ENCODE results near the gene TOPBP1. TPM values are rescaled to one million over a fixed set of nuclear protein-coding genes. Genes with fewer than 3 reads are reported as not detected.
"Not testable (repeated sequence)": the region's sequence is repeated elsewhere in the genome, so short reads cannot be mapped to it uniquely, and the experiment has no call there.

TOPBP1 gene
- total and polyA plus RNA-seq, 2 experiments from 2014 or later: 20.5 to 23.4 TPM

DNA sequence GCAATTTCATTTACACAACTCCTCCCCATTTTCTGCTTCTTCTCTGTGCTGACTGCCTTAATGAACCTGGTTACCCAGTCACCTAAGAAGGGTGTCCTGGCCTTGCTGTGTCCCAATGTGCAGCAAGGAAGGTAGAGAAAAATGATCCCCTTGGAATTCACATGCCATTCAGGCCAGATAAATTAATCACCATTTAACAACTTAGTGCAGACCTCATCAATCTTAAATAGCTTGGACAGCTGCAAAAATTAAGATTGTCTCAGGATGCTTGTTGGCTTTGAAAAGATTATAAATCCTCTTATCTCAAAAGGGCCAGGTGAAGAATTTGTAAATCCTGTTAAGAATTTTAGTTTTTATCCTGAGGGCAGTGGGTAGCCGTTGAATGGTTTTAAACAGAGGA lies 97.9 kb downstream of the TOPBP1 start:
- no peaks in the 10 kb centered on the region for H3K27me3 ChIP-seq

DNA sequence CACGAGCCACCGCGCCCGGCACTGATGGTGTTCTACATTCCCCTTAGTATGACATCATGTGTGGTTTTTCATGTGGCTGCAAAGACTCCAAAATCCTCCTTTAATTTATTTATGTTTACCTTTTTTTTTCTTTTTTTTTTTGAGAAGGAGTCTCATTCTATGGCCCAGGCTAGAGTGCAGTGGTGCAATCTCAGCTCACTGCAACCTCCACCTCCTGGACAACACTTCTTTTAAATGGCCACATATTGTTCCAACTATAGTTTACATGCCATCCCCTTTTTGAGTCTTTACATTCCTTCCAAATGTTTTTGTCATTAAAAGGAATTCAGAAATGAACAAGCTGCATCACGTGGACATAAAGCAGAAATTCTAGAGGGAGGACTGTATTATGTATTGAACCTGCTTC lies 98.6 kb downstream of the TOPBP1 start:
- Histone ChIP-seq H3K4me3 (no peak overlapping the region), H3K27ac (no peak overlapping the region), H3K9me3 (ENCODE audit: low read depth) (no peaks in the 10 kb centered on the region), H3K27me3 (no peaks in the 10 kb centered on the region), H3K4me1 (ENCODE audit: low read depth) (no peaks in the 10 kb centered on the region), H3K36me3 (no peaks in the 10 kb centered on the region)
- no peak for TF ChIP-seq CTCF (IDR thresholded peaks at IDR 0.05; ENCODE audit: low read depth, low read length)
- DNase-seq (ENCODE audit: low read depth in 1 of 2, low spot score in 1 of 2): no peak

More for the DNA sequence above, 97.9 kb downstream of the TOPBP1 start:
- Histone ChIP-seq H3K27ac (no peak overlapping the region), H3K4me1 (ENCODE audit: low read depth) (no peaks in the 10 kb centered on the region), H3K9me3 (ENCODE audit: low read depth) (no peaks in the 10 kb centered on the region), H3K4me3 (no peak overlapping the region), H3K36me3 (no peaks in the 10 kb centered on the region)
- no peak for TF ChIP-seq CTCF (IDR thresholded peaks at IDR 0.05; ENCODE audit: low read depth, low read length)
- DNase-seq (ENCODE audit: low read depth in 1 of 2, low spot score in 1 of 2): no peak

GRCh38 chr3:133562376-133562775 lies 99.4 kb downstream of the TOPBP1 start:
- no peak for DNase-seq (ENCODE audit: low read depth in 1 of 2, low spot score in 1 of 2)
- no peaks in the 10 kb centered on the region for H3K4me1 ChIP-seq (ENCODE audit: low read depth)

DNA sequence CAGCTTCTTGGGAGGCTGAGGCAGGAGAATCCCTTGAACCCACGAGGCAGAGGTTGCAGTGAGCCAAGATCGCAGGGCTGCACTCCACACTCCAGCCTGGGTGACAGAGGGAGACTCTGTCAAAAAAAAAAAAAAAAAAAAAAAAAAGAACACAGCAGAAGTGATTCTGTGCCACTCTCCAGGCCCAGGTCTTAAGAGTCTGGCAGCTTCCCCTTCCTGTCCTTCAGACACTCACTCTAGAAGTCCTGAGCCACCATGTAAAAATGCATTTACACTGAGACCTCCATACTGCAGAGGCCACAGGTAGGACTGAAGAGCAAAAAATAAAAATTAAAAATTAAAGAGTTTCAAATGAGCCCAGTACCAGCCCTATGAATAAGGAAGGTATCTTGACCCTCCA lies 100.1 kb downstream of the TOPBP1 start:
- Histone ChIP-seq H3K36me3 (no peaks in the 10 kb centered on the region), H3K27ac (no peak overlapping the region), H3K9me3 (ENCODE audit: low read depth) (no peaks in the 10 kb centered on the region), H3K27me3 (no peaks in the 10 kb centered on the region), H3K4me3 (no peak overlapping the region), H3K4me1 (ENCODE audit: low read depth) (no peaks in the 10 kb centered on the region)
- DNase-seq (ENCODE audit: low read depth in 1 of 2, low spot score in 1 of 2): no peak
- TF ChIP-seq CTCF (IDR thresholded peaks at IDR 0.05; ENCODE audit: low read depth, low read length): no peak

More at GRCh38 chr3:133562376-133562775, 99.4 kb downstream of the TOPBP1 start:
- no peak for TF ChIP-seq CTCF (IDR thresholded peaks at IDR 0.05; ENCODE audit: low read depth, low read length)
- no peak overlapping the region for H3K4me3 ChIP-seq
- no peaks in the 10 kb centered on the region for H3K9me3 ChIP-seq (ENCODE audit: low read depth)
- no peaks in the 10 kb centered on the region for H3K27me3 ChIP-seq
- H3K27ac ChIP-seq: no peak overlapping the region
- H3K36me3 ChIP-seq: no peaks in the 10 kb centered on the region

DNA sequence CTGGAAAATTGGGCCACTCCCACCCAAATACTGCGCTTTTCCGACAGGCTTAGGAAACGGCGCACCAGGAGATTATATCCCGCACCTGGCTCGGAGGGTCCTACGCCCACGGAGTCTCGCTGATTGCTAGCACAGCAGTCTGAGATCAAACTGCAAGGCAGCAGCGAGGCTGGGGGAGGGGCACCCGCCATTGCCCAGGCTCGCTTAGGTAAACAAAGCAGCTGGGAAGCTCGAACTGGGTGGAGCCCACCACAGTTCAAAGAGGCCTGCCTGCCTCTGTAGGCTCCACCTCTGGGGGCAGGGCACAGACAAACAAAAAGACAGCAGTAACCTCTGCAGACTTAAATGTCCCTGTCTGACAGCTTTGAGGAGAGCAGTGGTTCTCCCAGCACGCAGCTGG lies 110.2 kb downstream of the TOPBP1 start:
- H3K9me3 ChIP-seq (ENCODE audit: low read depth); H3K27ac ChIP-seq; H3K4me3 ChIP-seq; H3K27me3 ChIP-seq; DNase-seq (ENCODE audit: low read depth in 1 of 2, low spot score in 1 of 2); H3K36me3 ChIP-seq: not testable (repeated sequence)
- peaks cover 12% of the 10 kb centered on the region for H3K4me1 ChIP-seq (ENCODE audit: low read depth)

Other genes with a start within 250 kb of the TOPBP1 start
- gene CDV3, start 88.3 kb downstream of the TOPBP1 start, total RNA-seq: 69.2 and 100 TPM in 2 replicates
- gene CDV3, start 88.3 kb downstream of the TOPBP1 start, polyA plus RNA-seq: 56.7 and 62.4 TPM in 2 replicates
- 0.11 and 0.33 TPM in 2 replicates for gene TF, start 84.5 kb upstream of the TOPBP1 start, total RNA-seq
- gene TF, start 84.5 kb upstream of the TOPBP1 start, polyA plus RNA-seq: 1.4 and 3.0 TPM in 2 replicates
- gene SRPRB, start 143.9 kb upstream of the TOPBP1 start, total RNA-seq: 19.0 and 29.2 TPM in 2 replicates
- gene SRPRB, start 143.9 kb upstream of the TOPBP1 start, polyA plus RNA-seq: 30.6 and 40.9 TPM in 2 replicates
- gene RAB6B, start 233.9 kb upstream of the TOPBP1 start, total RNA-seq: 2.4 and 2.6 TPM in 2 replicates
- 3.0 TPM in 2 replicates for gene RAB6B, start 233.9 kb upstream of the TOPBP1 start, polyA plus RNA-seq